ENCODE measurements around the gene HHATL. TPM values are rescaled to one million over a fixed set of nuclear protein-coding genes. Genes with fewer than 3 reads are reported as not detected.

Gene HHATL
- total RNA-seq, 1 experiment from 2014 or later, result 0.92 TPM

DNA sequence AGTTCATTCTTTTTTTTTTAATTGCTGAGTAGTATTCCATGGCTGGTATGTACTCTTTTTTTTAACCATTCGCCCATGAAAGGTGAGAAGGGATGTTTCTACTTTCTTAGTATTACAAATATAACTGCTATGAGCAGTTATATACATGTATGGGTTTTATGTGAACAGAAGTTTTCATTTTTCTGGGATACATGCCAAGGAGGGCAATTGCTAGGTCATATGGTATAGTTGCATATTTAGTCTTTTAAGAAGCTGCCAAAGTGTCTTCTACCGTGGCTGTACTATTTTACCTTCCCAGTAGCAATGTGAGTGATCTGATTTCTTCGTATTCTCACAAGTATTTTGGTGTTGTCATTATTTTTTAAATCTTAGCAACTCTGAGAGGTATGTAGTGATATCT is 28.5 kb downstream of the HHATL start:
- CTCF ChIA-PET, result no interaction called here
- Mint-ChIP-seq H3K9me3 (peaks cover 21% of the 10 kb centered on the region), H3K27ac (no peak overlapping the region), H3K27me3 (ENCODE audit: low read depth) (peaks cover 7% of the 10 kb centered on the region; the same call in 1 of the 2 replicates), H3K4me3 (no peak overlapping the region), H3K36me3 (no peaks in the 10 kb centered on the region), H3K4me1 (no peaks in the 10 kb centered on the region)
- POLR2A ChIA-PET, result no interaction called here
- DNase-seq (ENCODE audit: low spot score), result no peak
- TF ChIP-seq, protein P1, sequence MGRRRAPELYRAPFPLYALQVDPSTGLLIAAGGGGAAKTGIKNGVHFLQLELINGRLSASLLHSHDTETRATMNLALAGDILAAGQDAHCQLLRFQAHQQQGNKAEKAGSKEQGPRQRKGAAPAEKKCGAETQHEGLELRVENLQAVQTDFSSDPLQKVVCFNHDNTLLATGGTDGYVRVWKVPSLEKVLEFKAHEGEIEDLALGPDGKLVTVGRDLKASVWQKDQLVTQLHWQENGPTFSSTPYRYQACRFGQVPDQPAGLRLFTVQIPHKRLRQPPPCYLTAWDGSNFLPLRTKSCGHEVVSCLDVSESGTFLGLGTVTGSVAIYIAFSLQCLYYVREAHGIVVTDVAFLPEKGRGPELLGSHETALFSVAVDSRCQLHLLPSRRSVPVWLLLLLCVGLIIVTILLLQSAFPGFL (CRISPR knock-in tag; IDR thresholded peaks at IDR 0.05; ENCODE audit: borderline replicate concordance), result no peak
- TF ChIP-seq, protein P2, sequence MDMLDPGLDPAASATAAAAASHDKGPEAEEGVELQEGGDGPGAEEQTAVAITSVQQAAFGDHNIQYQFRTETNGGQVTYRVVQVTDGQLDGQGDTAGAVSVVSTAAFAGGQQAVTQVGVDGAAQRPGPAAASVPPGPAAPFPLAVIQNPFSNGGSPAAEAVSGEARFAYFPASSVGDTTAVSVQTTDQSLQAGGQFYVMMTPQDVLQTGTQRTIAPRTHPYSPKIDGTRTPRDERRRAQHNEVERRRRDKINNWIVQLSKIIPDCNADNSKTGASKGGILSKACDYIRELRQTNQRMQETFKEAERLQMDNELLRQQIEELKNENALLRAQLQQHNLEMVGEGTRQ (CRISPR knock-in tag; IDR thresholded peaks at IDR 0.05), result no peak
- TF ChIP-seq NFYB (CRISPR knock-in tag; conservative IDR thresholded peaks at IDR 0.05; ENCODE audit: low read depth) (no peak), ZBTB21 (CRISPR knock-in tag; IDR thresholded peaks at IDR 0.05; ENCODE audit: borderline replicate concordance) (no peak), NR3C1 (CRISPR knock-in tag; conservative IDR thresholded peaks at IDR 0.05; ENCODE audit: low read depth) (no peak), PRRX2 (CRISPR knock-in tag; IDR thresholded peaks at IDR 0.05) (no peak), ZNF219 (CRISPR knock-in tag; IDR thresholded peaks at IDR 0.05; ENCODE audit: borderline replicate concordance) (no peak), EMX1 (CRISPR knock-in tag; IDR thresholded peaks at IDR 0.05) (no peak), CBFB (CRISPR knock-in tag; IDR thresholded peaks at IDR 0.05; ENCODE audit: low read depth) (no peak), FOXJ3 (CRISPR knock-in tag; IDR thresholded peaks at IDR 0.05; ENCODE audit: borderline replicate concordance) (no peak), SP1 (CRISPR knock-in tag; conservative IDR thresholded peaks at IDR 0.05) (no peak), ZNF396 (CRISPR knock-in tag; IDR thresholded peaks at IDR 0.05; ENCODE audit: borderline replicate concordance) (no peak), FOXP1 (CRISPR knock-in tag; IDR thresholded peaks at IDR 0.05; ENCODE audit: borderline replicate concordance) (no peak), IRF2 (CRISPR knock-in tag; IDR thresholded peaks at IDR 0.05; ENCODE audit: borderline replicate concordance, low read depth) (no peak), MXD4 (CRISPR knock-in tag; IDR thresholded peaks at IDR 0.05; ENCODE audit: borderline replicate concordance) (no peak)
- TF ChIP-seq, protein P3, sequence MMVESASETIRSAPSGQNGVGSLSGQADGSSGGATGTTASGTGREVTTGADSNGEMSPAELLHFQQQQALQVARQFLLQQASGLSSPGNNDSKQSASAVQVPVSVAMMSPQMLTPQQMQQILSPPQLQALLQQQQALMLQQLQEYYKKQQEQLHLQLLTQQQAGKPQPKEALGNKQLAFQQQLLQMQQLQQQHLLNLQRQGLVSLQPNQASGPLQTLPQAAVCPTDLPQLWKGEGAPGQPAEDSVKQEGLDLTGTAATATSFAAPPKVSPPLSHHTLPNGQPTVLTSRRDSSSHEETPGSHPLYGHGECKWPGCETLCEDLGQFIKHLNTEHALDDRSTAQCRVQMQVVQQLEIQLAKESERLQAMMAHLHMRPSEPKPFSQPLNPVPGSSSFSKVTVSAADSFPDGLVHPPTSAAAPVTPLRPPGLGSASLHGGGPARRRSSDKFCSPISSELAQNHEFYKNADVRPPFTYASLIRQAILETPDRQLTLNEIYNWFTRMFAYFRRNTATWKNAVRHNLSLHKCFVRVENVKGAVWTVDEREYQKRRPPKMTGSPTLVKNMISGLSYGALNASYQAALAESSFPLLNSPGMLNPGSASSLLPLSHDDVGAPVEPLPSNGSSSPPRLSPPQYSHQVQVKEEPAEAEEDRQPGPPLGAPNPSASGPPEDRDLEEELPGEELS (CRISPR knock-in tag; IDR thresholded peaks at IDR 0.05), result no peak
- TF ChIP-seq, protein P4, sequence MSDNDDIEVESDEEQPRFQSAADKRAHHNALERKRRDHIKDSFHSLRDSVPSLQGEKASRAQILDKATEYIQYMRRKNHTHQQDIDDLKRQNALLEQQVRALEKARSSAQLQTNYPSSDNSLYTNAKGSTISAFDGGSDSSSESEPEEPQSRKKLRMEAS (CRISPR knock-in tag; IDR thresholded peaks at IDR 0.05), result no peak
- TF ChIP-seq, protein P5, sequence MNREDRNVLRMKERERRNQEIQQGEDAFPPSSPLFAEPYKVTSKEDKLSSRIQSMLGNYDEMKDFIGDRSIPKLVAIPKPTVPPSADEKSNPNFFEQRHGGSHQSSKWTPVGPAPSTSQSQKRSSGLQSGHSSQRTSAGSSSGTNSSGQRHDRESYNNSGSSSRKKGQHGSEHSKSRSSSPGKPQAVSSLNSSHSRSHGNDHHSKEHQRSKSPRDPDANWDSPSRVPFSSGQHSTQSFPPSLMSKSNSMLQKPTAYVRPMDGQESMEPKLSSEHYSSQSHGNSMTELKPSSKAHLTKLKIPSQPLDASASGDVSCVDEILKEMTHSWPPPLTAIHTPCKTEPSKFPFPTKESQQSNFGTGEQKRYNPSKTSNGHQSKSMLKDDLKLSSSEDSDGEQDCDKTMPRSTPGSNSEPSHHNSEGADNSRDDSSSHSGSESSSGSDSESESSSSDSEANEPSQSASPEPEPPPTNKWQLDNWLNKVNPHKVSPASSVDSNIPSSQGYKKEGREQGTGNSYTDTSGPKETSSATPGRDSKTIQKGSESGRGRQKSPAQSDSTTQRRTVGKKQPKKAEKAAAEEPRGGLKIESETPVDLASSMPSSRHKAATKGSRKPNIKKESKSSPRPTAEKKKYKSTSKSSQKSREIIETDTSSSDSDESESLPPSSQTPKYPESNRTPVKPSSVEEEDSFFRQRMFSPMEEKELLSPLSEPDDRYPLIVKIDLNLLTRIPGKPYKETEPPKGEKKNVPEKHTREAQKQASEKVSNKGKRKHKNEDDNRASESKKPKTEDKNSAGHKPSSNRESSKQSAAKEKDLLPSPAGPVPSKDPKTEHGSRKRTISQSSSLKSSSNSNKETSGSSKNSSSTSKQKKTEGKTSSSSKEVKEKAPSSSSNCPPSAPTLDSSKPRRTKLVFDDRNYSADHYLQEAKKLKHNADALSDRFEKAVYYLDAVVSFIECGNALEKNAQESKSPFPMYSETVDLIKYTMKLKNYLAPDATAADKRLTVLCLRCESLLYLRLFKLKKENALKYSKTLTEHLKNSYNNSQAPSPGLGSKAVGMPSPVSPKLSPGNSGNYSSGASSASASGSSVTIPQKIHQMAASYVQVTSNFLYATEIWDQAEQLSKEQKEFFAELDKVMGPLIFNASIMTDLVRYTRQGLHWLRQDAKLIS (CRISPR knock-in tag; IDR thresholded peaks at IDR 0.05; ENCODE audit: borderline replicate concordance), result no peak
- TF ChIP-seq, protein P6, sequence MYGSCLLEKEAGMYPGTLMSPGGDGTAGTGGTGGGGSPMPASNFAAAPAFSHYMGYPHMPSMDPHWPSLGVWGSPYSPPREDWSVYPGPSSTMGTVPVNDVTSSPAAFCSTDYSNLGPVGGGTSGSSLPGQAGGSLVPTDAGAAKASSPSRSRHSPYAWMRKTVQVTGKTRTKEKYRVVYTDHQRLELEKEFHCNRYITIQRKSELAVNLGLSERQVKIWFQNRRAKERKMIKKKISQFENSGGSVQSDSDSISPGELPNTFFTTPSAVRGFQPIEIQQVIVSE (CRISPR knock-in tag; IDR thresholded peaks at IDR 0.05; ENCODE audit: borderline replicate concordance), result no peak
- TF ChIP-seq, protein P7, sequence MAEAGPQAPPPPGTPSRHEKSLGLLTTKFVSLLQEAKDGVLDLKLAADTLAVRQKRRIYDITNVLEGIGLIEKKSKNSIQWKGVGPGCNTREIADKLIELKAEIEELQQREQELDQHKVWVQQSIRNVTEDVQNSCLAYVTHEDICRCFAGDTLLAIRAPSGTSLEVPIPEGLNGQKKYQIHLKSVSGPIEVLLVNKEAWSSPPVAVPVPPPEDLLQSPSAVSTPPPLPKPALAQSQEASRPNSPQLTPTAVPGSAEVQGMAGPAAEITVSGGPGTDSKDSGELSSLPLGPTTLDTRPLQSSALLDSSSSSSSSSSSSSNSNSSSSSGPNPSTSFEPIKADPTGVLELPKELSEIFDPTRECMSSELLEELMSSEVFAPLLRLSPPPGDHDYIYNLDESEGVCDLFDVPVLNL (CRISPR knock-in tag; IDR thresholded peaks at IDR 0.05; ENCODE audit: borderline replicate concordance, low read depth), result no peak
- ATAC-seq, result no peak
